Suprapubic skin (tissue), 4 donors: ENCODE data around the gene LDLRAD2. TPM values are rescaled to one million over a fixed set of nuclear protein-coding genes. Genes with fewer than 3 reads are reported as not detected.

Experiments
- DNase-seq, 2 donors: peaks; one replicate each; pipeline ENCODE4 v3.0.0-alpha.2; 2019; ENCODE audit warnings: low spot score in 2 of 2
- H3K27ac ChIP-seq: fragments of 200-600 bp; sonication (generic); one replicate; pipeline ENCODE4 v1.5.1; 2019
- H3K27me3 ChIP-seq: fragments of 200-600 bp; sonication (generic); one replicate; pipeline ENCODE4 v1.5.1; 2019
- H3K36me3 ChIP-seq: fragments of 200-600 bp; sonication (generic); one replicate; pipeline ENCODE4 v1.5.1; 2019
- H3K4me1 ChIP-seq: fragments of 200-600 bp; sonication (generic); one replicate; pipeline ENCODE4 v1.5.1; 2019
- H3K4me3 ChIP-seq: fragments of 200-600 bp; sonication (generic); one replicate; pipeline ENCODE4 v1.5.1; 2019; ENCODE audit warnings: mild to moderate bottlenecking
- H3K9me3 ChIP-seq: fragments of 200-600 bp; sonication (generic); one replicate; pipeline ENCODE4 v1.5.1; 2019
- EP300 ChIP-seq: sonication (generic); formaldehyde crosslinking; IDR thresholded peaks from one replicate; pipeline ENCODE4 v1.6.1; 2017; ENCODE audit warnings: antibody characterized with exemption
- POLR2A ChIP-seq, 2 donors: fragments of 450-650 bp; IDR thresholded peaks; one replicate each; pipeline ENCODE4 v1.6.1; 2017; ENCODE audit warnings: antibody characterized with exemption in 2 of 2, mild to moderate bottlenecking in 2 of 2, moderate library complexity in 2 of 2
- POLR2AphosphoS5 ChIP-seq, 3 donors: sonication (generic); formaldehyde crosslinking; IDR thresholded peaks; one replicate each; pipeline ENCODE4 v1.6.1; 2017; ENCODE audit warnings: antibody characterized with exemption in 3 of 3
- WGBS: methylation state at CpG from one replicate; pipeline ENCODE4 v1.1.5; 2018; 5-methylcytosine and 5-hydroxymethylcytosine counted together
- total RNA-seq, 4 donors: library from RNA; depleted of rRNA; stranded (reverse); fragments of >200 nt; gene quantifications; one replicate each; pipeline ENCODE4 v1.1.0, GENCODE V29; 2016
- TF ChIP-seq, protein P1 (sequence below), 2 donors: fragments of 200-600 bp in 1 of 2; fragments of 450-650 bp in 1 of 2; sonication (generic) in 1 of 2; IDR thresholded peaks; one replicate each; pipeline ENCODE4 v1.5.1; 2016 to 2019; ENCODE audit warnings: antibody characterized with exemption in 2 of 2, mild to moderate bottlenecking in 1 of 2, moderate library complexity in 1 of 2

The LDLRAD2 gene
- total RNA-seq, 4 donors from 2014 or later = 0.13 to 0.29 TPM; not detected in 2

DNA sequence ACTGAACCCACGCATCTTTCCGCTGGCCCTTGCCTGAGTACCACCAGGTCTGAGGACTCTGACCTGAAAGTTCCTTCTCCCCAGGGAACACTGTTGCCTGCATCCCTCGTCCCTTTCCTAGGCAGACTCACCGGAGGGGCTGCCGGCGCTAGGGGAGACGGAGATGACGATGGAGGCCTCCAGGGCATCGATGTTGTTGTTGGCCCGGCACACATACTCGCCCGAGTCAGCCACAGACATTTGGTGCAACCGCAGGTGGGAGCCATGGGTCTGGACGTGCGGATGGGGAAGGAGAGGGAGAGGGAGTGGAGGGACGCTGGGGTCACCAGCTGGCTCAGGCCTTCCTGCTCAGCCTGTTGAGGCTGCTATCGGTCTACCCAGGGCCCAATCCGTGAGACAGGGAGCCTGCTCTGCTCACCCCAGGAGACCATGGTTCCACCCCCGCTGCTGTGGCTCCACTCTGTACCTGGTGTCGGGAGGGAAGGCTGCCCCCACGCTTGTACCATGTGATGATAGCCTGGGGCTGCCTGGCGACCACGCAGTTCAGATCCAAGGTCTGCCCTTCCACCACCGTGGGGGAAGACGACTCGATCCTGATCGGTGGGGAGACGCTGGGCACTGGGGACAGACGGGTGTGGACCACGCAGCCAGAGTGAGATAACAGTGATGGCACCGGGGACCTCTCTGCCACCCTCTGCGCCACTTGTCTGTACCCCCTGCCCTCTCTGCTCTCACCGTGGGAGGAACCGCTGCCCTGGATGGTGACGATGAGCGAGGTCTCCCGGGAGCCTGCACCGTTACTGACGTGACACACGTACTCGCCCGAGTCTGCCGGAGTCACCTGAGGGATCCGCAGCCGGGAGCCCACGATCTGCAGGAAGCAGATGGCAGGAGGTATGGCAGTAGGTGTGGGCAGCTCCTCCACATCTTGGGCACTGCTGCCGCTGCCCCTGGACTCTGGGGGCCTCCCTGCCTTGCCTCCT lies 35.4 kb downstream of the LDLRAD2 start:
- no peak overlapping the region for H3K4me3 ChIP-seq
- H3K27ac ChIP-seq = no peak overlapping the region
- peaks cover 2% of the 10 kb centered on the region for H3K4me1 ChIP-seq
- no peak for TF ChIP-seq POLR2AphosphoS5 (IDR thresholded peaks at IDR 0.05)
- no peak for TF ChIP-seq POLR2A (IDR thresholded peaks at IDR 0.05)
- no peak for TF ChIP-seq EP300
- TF ChIP-seq, protein P1, sequence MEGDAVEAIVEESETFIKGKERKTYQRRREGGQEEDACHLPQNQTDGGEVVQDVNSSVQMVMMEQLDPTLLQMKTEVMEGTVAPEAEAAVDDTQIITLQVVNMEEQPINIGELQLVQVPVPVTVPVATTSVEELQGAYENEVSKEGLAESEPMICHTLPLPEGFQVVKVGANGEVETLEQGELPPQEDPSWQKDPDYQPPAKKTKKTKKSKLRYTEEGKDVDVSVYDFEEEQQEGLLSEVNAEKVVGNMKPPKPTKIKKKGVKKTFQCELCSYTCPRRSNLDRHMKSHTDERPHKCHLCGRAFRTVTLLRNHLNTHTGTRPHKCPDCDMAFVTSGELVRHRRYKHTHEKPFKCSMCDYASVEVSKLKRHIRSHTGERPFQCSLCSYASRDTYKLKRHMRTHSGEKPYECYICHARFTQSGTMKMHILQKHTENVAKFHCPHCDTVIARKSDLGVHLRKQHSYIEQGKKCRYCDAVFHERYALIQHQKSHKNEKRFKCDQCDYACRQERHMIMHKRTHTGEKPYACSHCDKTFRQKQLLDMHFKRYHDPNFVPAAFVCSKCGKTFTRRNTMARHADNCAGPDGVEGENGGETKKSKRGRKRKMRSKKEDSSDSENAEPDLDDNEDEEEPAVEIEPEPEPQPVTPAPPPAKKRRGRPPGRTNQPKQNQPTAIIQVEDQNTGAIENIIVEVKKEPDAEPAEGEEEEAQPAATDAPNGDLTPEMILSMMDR (IDR thresholded peaks at IDR 0.05) = no peak
- H3K27me3 ChIP-seq = no peaks in the 10 kb centered on the region
- H3K36me3 ChIP-seq = peaks cover 99% of the 10 kb centered on the region
- WGBS = 92% methylated on average over 28 of the region's 47 CpGs
- H3K9me3 ChIP-seq = no peaks in the 10 kb centered on the region
- DNase-seq = no peak

- Histone ChIP-seq H3K27ac (no peak overlapping the region), H3K9me3 (no peaks in the 10 kb centered on the region), H3K36me3 (peaks cover 98% of the 10 kb centered on the region), H3K27me3 (no peaks in the 10 kb centered on the region), H3K4me3 (no peak overlapping the region), H3K4me1 (no peaks in the 10 kb centered on the region)
- no peak for TF ChIP-seq POLR2A (IDR thresholded peaks at IDR 0.05)
- DNase-seq = no peak
- WGBS = 87% methylated on average over 17 of the region's 17 CpGs
These were observed 36.6 kb downstream of the LDLRAD2 start for GRCh38 chr1:21848524-21849174.

GRCh38 chr1:21849909-21850576 lies 38.0 kb downstream of the LDLRAD2 start:
- TF ChIP-seq POLR2AphosphoS5 (IDR thresholded peaks at IDR 0.05) (no peak), POLR2A (IDR thresholded peaks at IDR 0.05) (no peak), EP300 (no peak)
- TF ChIP-seq, protein P1 (IDR thresholded peaks at IDR 0.05) = no peak
- Histone ChIP-seq H3K4me1 (no peaks in the 10 kb centered on the region), H3K9me3 (no peaks in the 10 kb centered on the region), H3K27ac (no peak overlapping the region), H3K27me3 (no peaks in the 10 kb centered on the region), H3K4me3 (no peak overlapping the region), H3K36me3 (peaks cover 97% of the 10 kb centered on the region)
- peak in 1 of 2 donors; percentile 58 for DNase-seq
- 87% methylated on average over 14 of the region's 30 CpGs for WGBS

GRCh38 chr1:21851430-21852250 lies 39.6 kb downstream of the LDLRAD2 start:
- 95% methylated on average over 20 of the region's 33 CpGs for WGBS
- Histone ChIP-seq H3K27ac (no peak overlapping the region), H3K9me3 (no peaks in the 10 kb centered on the region), H3K4me3 (no peak overlapping the region), H3K36me3 (peaks cover 97% of the 10 kb centered on the region), H3K27me3 (no peaks in the 10 kb centered on the region), H3K4me1 (no peaks in the 10 kb centered on the region)
- TF ChIP-seq EP300 (no peak), POLR2A (IDR thresholded peaks at IDR 0.05) (no peak)
- DNase-seq = no peak

- no peak overlapping the region for H3K4me3 ChIP-seq
- H3K27me3 ChIP-seq = no peaks in the 10 kb centered on the region
- H3K27ac ChIP-seq = no peak overlapping the region
- H3K4me1 ChIP-seq = no peaks in the 10 kb centered on the region
- TF ChIP-seq POLR2AphosphoS5 (IDR thresholded peaks at IDR 0.05) (no peak), EP300 (no peak), POLR2A (IDR thresholded peaks at IDR 0.05) (no peak)
- TF ChIP-seq, protein P1 (IDR thresholded peaks at IDR 0.05) = no peak
- H3K9me3 ChIP-seq = no peaks in the 10 kb centered on the region
- no peak for DNase-seq
- 79% methylated on average over 7 of the region's 29 CpGs for WGBS
- peaks cover 97% of the 10 kb centered on the region for H3K36me3 ChIP-seq
These were observed 40.4 kb downstream of the LDLRAD2 start for GRCh38 chr1:21852282-21853130.
